ENCODE results near the gene LRP6. TPM values are rescaled to one million over a fixed set of nuclear protein-coding genes. Genes with fewer than 3 reads are reported as not detected.
A peak's percentile ranks its signal among the peaks of the same experiment; 100 is the strongest.

The LRP6 gene
- total RNA-seq, 1 donor from 2014 or later = 70.0 TPM

DNA sequence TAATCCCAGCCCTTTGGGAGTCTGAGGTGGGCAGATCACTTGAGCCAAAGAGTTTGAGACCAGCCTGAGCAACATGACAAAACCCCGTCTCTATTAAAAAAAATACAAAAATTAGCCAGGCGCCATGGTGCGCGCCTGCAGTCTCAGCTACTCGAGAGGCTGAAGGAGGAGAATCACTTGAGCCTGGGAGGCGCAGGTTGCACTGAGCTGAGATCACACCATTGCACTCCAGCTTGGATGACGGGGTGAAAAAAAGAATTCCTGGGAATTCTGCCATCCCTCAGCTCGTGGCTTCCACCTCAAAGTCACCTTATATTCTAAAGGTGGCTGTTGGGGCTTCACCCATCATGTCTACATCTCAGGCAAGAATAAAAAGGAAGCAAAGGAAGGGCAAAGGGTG, 183.2 kb downstream of the LRP6 start:
- TF ChIP-seq, protein P1, sequence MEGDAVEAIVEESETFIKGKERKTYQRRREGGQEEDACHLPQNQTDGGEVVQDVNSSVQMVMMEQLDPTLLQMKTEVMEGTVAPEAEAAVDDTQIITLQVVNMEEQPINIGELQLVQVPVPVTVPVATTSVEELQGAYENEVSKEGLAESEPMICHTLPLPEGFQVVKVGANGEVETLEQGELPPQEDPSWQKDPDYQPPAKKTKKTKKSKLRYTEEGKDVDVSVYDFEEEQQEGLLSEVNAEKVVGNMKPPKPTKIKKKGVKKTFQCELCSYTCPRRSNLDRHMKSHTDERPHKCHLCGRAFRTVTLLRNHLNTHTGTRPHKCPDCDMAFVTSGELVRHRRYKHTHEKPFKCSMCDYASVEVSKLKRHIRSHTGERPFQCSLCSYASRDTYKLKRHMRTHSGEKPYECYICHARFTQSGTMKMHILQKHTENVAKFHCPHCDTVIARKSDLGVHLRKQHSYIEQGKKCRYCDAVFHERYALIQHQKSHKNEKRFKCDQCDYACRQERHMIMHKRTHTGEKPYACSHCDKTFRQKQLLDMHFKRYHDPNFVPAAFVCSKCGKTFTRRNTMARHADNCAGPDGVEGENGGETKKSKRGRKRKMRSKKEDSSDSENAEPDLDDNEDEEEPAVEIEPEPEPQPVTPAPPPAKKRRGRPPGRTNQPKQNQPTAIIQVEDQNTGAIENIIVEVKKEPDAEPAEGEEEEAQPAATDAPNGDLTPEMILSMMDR (IDR thresholded peaks at IDR 0.05) = no peak
- intact Hi-C loops (cut with DNase I) = loop anchor here (5.0 kb wide), 2 partner anchors 184 to 619 kb away; partner anchors contain the start of gene LRP6
- no peak overlapping the region for H3K4me3 ChIP-seq

DNA sequence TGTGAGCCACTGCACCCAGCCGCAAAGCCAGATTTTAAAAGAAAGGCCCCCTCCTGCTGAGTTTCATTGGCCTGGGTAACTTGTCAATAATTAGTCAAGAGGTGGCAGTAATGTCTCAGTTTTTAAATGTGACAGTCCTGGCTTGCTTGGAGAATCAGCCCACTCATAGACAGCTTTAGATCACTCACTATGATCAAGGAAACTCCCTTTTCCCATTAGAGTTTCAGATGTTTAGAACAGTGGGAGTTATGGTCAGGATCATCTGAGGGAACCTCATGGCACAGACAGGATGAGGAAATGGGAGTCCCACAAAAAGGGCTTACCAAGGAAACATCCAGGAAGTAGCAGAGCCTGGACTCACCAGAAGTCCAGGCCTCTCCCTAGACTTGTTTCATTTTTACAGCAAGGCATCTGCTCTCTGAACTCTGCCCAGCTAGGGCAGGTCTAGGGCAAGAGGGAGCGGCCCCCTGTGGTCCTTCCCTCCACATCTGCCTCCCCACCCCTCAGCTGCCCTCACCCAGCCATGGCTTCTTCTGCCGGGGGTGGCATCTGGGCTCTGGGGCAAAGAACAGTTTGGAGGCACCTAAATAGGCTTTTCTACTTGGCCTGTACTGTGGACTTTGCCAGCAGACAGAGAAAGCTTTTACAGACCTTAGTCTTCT, 184.9 kb downstream of the LRP6 start:
- intact Hi-C loops (cut with DNase I) = loop anchor here (1.0 to 5.0 kb wide), 3 partner anchors 185 to 620 kb away; partner anchors contain the start of gene LRP6
- TF ChIP-seq, protein P1 (IDR thresholded peaks at IDR 0.05) = peak in 2 of 3 experiments; percentile 26 to 52
- Histone ChIP-seq H3K4me1 (no peaks in the 10 kb centered on the region), H3K27me3 (no peaks in the 10 kb centered on the region), H3K9me3 (no peaks in the 10 kb centered on the region), H3K4me3 (no peak overlapping the region), H3K36me3 (no peaks in the 10 kb centered on the region), H3K27ac (peak overlapping the region; percentile 64 to 74)
- DNase-seq (ENCODE audit: low spot score in 2 of 2) = no peak

More for the DNA sequence above, 183.2 kb downstream of the LRP6 start:
- Histone ChIP-seq H3K27ac (no peak overlapping the region), H3K27me3 (no peaks in the 10 kb centered on the region), H3K4me1 (peaks cover 0 to 3% of the 10 kb centered on the region in 2 donors), H3K36me3 (no peaks in the 10 kb centered on the region), H3K9me3 (no peaks in the 10 kb centered on the region)
- DNase-seq (ENCODE audit: low spot score in 2 of 2) = no peak

DNA sequence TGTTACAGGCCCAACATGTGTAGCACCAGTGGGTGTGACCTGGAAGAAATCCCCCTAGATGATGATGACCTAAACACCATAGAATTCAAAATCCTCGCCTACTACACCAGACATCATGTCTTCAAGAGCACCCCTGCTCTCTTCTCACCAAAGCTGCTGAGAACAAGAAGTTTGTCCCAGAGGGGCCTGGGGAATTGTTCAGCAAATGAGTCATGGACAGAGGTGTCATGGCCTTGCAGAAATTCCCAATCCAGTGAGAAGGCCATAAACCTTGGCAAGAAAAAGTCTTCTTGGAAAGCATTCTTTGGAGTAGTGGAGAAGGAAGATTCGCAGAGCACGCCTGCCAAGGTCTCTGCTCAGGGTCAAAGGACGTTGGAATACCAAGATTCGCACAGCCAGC, 187.6 kb downstream of the LRP6 start:
- Histone ChIP-seq H3K36me3 (no peaks in the 10 kb centered on the region), H3K9me3 (no peaks in the 10 kb centered on the region), H3K4me3 (no peak overlapping the region), H3K4me1 (no peaks in the 10 kb centered on the region), H3K27ac (no peak overlapping the region), H3K27me3 (no peaks in the 10 kb centered on the region)
- intact Hi-C loops (cut with DNase I) = no loop called here
- DNase-seq (ENCODE audit: low spot score in 2 of 2) = no peak
- TF ChIP-seq, protein P1 (IDR thresholded peaks at IDR 0.05) = no peak

DNA sequence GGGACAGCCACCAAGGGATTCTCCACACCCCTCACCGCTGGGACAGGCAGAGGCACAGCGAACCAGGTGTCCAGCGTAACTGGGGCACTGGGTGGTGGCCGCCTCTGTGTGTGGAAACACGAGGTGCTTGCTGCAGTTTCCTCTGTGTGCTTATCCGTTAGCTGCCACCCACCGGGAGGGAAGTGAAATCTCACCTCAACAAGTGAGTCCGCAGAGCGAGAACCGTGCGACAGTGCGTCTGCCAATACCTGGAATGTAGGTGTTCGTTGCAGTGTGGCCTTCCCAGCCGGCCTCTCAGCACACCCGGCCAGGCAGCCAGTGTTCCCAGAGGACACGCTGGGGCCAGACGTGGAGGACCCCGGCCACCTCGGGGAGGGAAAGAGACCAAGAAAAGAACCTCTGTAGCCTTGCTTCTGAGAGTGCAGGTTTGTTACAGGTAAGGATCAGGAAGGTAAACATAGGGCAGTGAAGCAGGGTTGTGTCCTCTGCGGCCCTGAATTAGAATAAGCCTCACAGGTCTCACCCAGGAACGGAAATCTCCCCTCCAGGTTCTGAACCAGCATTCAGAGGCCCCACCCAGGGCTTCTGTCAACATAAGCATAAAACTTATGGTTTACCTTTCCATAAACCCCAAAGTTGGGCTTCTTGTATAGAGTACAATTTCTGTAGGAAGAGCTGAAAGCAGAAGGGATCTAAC, 194.6 kb downstream of the LRP6 start:
- no peak for DNase-seq (ENCODE audit: low spot score in 2 of 2)
- Histone ChIP-seq H3K4me1 (no peaks in the 10 kb centered on the region), H3K27me3 (no peaks in the 10 kb centered on the region), H3K4me3 (no peak overlapping the region), H3K9me3 (no peaks in the 10 kb centered on the region), H3K27ac (no peak overlapping the region), H3K36me3 (no peaks in the 10 kb centered on the region)
- TF ChIP-seq, protein P1 (IDR thresholded peaks at IDR 0.05) = no peak
- intact Hi-C loops (cut with DNase I) = no loop called here

DNA sequence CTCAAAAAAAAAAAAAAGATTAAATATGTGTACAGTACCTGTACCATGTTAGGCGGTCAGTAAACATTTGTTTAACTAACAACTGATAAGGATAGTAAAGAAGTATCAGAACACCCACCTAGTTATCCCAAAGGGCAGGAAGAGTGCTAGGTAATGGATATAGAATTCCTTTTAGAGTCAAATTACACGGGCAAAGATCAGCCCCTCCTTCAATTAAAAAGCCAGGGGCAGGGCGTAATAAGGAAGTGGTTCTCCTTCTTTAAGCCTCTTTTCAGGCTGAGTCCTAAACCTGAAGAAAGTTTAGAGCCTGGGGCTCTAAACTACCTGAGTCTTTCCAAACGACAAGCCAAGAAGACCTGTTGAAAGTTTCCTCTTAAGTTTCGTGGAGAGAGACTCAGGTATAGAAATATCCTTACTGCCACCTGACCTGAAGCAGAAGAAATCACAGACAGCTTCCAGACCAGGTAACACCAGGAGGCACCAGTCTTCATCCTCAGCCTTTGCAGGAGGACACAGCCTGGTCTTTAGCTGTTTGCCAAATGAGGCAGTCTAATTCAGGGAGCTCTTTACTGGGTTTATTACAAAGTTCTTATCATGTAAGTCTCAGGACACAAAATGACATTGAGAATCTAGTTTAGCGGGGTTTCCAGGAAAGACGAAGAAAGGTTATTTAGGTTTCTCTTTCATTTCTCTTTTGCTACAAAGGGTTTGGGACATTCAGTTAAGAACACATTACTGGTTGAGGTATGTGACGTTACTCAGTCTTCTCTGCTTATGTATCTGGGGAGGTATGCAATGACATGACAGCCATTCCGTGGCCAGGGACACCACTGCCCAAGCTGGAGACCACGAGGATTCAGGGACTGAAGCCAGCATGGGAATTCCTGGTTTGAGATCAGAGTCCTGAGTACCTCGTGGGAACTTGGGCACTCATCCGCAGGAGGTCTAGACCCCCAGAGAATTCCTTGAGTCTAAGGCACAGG, 195.9 kb downstream of the LRP6 start, which contains the start of gene BCL2L14:
Gene BCL2L14, plus strand, starts transcription at position 266 of the 983 bp plus-strand sequence. CDS start 8,367 bp downstream, outside the sequence.
- Histone ChIP-seq H3K27me3 (no peaks in the 10 kb centered on the region), H3K27ac (no peak within 1 kb of the TSS), H3K36me3 (no peaks in the 10 kb centered on the region), H3K9me3 (no peaks in the 10 kb centered on the region), H3K4me3 (no peak within 1 kb of the TSS), H3K4me1 (no peaks in the 10 kb centered on the region)
- no peak for DNase-seq (ENCODE audit: low spot score in 2 of 2)
- intact Hi-C loops (cut with DNase I) = no loop called here
- TF ChIP-seq, protein P1 (IDR thresholded peaks at IDR 0.05) = no peak

All from ascending aorta (tissue), 2 donors.